Stimulated activated CD8-positive, alpha-beta memory T cell treated with anti-CD3 and anti-CD28 coated beads, Interleukin-12 subunit alpha, Interleukin-12 subunit beta, amount 100 ng/mL, for 24 hours (primary cell): ENCODE results near the gene GDPD5.

Experiments used
- DNase-seq: peaks from one replicate; pipeline ENCODE4 v3.0.0-alpha.2; 2020; ENCODE audit errors: extremely low read depth

GDPD5 gene

DNA sequence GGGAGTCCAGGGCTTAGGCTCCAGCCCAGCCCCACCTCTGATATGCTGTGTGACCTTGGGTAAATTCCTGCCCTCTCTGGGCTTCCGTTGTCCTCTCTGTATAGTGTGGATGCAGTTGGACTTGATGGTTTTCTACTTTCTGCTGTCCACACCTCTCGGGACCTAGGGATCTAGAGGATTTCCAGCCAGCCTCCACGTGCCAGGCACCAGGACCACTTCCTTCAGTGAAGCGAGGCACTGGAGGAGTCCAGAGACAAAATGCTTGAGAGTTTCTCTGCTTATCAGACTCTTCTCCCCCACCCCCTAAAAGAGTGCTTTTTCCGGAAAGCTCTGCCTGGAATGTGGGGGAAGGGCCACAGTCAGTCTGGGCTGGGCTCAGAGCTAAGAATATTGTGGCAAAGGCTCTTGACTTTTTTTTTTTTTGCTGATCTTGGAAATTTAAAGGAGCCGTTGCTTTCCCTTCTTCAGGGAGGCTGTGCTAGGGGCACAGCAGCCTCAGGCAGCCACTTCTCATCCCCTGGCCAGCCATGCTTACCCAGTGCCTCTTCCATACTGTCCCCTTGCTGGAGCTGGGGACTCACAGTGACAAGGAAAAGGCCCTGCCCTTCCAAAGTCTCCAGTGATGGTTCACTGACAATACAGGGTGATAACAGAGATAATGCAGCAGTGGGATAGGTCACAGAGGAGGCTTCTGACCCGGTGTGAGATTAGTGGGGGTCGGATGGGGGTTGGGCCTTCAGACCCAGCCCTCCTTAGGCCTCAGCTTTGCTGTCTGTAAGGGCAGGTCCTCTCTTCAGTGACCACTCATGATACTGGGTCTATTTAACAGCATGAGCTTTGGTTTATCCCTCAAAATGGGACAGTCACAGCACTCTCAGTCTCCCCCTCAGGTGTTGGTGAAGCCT lies 33.5 kb upstream of the GDPD5 start:
- no peak for DNase-seq

DNA sequence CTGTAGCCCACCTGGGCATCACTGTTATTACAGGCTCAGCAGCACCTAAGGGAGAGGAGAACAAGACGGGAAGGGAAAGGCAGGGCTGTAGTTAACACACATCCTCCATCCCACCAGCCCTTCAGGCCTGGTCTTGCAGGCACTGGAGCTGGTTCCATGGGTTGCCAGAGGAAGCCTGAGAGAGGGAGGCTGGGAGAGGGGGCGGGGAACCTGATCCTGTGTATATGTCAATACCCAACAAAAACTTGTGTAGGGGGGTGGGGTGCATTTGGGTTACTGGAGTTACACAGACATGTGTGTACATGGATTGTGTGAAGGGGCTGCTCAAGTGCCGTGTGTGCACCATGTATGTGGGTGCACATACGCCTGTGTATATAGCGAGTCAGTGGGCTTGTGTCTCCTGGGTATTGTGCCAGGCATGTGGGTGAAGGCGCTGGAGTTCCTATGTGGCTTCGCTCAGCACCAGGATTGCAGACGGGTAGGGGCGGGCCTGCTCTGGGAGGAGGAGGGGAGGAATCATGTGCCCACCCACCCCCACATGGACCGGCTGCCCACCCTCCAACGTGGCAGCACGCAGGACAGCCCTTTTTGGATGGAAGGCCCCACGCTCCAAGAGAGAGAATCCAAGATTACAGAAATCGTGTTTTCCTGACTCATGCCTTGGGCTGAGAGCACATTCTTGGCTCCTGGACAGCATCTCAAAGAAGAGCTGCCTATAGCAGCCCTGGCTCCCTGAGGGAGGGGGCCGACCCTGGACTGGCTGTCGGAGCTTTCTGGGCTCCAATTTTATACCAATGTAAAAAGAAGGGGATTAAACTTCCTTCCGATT lies 32.1 kb upstream of the GDPD5 start:
- DNase-seq: no peak

DNA sequence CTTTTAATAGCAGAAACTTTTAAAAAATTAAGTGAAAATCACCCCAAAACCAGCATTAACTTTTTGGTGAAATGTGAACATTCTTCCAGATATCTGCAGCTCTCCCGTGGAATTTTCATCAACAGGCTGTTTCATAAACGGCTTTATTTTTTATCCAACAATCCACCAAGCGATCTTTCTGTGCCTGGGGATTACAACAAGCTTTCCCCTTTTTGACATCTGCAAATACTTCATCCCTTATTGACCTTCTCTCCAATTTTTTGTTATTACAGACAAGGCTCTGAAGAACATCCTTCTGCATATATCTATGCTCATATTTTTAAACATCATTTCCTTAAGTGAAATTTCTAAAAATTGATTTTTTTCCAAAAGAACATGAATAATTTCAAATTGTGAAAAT lies 30.5 kb upstream of the GDPD5 start:
- no peak for DNase-seq

DNA sequence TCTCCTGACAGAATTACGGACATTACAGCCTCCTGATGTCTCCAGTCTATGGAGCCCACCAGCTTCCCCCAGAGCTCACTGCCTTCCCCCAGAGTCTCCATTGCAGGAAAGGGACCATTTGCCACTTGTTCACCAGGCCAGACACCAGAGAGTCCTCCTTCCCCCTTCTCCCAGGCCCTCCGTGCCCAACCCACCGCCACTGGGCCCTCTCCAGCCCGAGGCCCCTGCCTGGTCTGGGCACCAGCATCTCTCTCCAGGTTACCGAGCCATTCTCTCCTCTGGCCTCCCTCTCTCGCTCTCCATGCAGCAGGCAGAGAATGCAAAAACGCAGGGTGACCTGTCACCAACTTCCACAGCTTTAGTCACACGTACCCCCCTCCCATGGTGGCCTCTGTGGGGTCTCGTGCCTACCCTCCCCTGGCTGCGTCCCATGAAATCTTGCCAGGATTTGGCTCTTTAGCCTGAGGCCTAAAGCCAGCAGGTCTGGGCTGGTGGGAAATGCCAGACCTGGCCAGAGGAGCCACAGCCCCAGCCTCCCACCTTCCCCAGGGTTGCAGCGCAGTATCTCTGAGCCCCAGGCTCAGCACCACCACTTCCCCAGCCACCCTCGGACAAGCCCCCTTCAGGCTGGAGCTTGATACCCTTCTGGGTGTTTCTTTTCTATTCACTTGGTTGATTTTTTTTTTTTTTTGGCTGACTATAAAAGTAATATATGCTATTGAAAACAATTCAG lies 29.5 kb upstream of the GDPD5 start:
- DNase-seq: no peak

DNA sequence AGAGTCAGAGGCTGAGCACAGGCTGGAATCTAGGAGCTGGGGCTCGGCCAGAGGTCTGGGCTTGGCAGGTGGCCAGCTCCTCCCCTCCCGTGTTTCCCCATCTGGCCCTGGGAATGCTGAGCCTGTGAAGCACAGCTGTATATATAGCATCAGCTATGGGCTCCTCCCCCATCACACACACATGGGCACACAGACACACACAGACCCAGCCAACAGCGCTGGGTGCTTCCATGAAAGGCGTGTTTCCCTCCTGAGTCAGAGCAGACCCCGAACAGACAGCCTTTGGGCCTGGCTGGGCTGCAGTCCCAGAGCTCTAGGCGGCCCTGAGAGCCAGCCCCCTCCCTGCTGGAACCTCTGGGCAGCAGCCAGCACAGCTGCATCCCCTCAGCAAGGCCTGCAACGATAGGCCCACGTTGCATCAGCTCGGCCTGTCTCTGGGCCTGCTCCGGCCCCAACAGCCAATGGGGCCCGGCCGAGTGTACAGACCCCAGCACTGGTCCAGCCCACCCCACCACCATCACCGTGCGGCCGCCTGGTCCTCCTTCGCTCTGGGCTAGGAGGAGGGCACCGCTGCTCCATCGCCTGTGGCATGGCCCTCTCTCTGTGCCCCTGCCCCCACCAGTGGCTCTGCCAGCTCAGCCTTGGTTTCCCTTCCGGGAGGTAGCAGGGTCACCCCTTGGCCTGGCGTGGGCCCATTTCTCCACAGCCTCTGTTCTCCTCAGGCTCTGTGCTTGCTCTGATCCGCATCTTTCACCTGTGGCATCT lies 28.7 kb upstream of the GDPD5 start:
- no peak for DNase-seq

DNA sequence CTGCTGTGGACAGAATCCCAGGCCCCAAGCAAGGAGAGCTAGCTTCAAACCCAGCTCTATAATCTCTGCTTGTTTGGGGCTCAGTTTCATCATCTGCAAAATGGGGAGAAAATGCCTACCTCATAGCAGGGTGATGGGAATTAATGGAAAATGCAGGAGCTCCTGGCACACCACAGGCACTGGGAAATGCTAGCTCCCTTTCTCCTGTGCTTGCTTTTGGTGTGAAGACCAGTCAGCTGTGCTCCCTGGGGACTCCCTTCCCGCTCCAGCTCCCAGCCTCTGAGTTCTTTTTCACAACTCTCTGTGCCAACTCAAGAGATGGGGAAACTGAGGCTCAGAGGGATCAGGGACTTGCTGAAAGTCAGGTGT lies 28.1 kb upstream of the GDPD5 start:
- DNase-seq: no peak

DNA sequence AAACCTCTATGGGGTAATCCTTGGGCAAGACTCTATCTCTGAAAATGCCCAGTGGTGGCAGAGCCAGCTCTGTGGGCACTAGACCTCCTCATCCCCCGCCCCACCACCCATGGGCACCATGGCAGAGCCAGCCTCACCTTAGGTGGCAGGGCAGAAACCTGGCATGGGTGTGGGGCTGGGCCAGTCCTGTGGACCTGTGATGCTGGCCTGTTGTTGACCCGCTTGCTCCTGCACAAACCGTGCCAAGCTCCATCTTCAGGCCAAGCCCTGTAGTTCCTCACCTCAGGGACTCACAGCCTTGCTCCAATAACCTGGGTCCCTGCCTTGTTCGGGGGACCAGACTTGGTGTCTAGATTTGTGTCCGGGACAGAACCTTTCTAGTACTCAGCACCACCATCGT lies 27.4 kb upstream of the GDPD5 start:
- no peak for DNase-seq

DNA sequence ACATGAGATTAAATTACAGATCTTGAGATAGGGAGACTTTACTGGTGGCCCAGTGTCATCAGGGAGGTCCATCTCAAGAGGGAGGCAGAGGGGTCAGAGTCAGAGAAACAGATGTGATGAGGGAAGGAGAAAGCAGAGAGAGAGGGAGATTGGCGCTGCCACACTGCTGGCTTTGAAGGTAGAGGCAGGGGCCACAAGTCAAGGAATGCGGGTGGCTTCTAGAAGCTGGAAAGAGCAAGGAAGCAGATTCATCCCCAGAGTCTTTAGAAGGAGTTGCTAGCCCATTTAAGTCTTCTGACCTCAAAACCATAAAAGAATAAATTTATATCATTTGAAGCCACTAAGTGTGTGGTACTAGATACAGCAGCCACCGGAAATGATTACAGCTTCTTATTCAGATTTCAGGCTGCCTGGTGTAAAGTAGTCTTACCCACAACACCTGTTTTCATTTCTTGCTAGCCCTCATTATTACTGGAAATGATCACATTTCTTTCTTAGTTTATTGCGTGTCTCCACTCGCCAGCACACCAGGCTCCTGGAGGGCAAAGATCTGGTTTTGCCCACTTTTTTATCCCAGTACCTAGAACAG lies 23.7 kb upstream of the GDPD5 start:
- no peak for DNase-seq

DNA sequence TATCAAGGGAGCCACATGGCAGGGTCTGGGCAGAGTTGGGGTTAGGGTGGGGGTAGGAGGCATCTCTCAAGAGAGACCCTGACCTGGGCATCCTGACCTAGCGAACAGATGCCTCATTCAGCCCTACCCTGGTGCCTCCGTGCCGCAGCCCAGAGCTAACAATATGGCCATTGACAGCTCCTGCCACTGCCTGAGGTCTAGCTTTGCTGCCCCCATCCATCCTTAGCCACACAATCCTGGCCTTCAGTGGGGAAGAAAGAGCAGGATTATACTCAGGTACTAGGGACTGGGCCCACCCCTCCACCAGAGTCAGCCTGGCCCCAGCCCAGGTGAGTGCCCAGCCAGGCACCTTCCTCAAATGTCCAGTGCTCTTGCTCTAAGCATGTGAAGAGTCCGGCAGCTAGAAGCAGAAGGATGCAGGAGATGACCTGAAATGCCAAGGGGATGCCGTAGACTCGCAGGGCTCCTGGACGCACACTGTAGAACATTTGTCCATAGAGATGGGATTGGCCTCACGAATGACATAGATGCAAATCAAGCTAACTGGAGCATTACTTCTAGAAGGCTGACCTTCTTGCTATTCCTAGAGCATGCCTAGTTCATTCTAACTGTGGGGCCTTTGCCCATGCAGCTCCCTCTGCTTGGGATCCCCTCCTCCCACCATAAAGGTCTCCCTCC lies 23.0 kb upstream of the GDPD5 start:
- no peak for DNase-seq

DNA sequence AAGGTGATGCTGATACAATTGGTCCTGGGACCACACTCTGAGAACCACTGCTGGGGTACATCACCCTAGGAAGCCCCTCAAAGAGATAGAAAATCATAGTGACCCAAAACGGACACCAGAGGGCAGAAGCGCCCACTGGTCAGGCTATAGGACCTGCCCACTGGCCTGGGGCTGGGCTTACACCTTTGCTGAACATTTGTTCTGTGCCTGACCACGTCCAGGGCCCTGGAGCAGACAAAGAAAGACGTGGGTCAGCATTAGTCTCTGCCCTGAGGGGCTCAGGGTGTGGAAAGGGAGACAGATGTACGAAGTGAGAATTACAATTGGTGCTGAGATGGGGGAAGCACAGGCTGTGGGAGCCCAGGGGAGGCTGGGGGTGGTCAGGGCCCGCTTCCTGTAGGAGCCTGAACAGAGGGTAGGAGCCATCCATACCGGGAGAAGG lies 21.9 kb upstream of the GDPD5 start:
- DNase-seq: no peak

DNA sequence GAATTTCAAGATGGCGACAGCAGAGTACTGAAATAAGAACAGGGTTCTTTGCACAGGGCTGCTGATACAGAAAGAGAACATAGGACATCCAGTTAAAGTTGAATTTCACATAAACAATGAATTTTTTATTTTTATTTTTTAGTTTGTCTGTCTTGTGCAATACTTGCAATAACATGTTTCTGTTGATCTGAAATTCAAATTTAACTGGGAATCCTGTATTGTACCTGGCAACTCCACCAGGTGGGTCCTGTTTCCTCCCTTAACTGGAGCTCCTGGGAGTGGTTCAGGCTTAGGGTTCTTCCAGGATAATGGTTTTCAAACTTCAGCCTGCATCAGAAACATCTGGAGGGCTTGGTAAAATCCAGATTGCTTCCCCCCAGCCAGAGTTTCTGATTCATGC lies 21.4 kb upstream of the GDPD5 start:
- DNase-seq: no peak

DNA sequence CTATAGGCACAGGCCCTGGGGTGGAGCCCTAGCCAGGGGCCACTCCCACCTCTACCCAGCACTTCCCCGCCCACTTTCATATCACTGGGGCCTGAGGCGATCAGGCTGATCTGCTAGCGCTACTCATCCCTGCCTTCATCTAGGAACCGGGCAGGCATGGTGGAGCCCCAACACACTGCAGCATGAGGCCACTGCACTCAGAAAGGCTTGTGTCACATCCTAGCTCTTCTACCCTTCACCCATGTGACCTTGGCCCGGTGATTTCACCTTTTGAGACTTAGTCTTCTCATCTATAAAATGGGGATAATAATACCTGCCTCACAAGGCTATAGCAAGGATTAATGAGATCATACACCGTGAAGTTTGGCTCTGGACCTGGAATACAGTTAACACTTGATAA lies 18.1 kb upstream of the GDPD5 start:
- no peak for DNase-seq

DNA sequence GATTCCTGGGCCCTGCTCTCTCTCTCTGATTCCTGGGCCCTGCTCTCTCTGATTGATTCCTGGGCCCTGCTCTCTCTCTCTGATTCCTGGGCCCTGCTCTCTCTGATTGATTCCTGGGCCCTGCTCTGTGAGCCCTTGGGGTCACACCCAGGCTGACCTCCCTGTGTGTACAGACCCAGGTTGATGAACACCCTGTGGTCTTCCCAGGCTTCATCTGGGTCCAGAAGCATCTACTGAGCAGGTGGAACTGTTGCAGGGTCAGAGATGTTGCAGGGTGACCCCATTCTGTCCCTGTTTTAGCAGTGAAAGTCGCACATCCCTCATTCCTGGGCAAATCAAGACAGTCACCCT lies 16.3 kb upstream of the GDPD5 start:
- DNase-seq: no peak

DNA sequence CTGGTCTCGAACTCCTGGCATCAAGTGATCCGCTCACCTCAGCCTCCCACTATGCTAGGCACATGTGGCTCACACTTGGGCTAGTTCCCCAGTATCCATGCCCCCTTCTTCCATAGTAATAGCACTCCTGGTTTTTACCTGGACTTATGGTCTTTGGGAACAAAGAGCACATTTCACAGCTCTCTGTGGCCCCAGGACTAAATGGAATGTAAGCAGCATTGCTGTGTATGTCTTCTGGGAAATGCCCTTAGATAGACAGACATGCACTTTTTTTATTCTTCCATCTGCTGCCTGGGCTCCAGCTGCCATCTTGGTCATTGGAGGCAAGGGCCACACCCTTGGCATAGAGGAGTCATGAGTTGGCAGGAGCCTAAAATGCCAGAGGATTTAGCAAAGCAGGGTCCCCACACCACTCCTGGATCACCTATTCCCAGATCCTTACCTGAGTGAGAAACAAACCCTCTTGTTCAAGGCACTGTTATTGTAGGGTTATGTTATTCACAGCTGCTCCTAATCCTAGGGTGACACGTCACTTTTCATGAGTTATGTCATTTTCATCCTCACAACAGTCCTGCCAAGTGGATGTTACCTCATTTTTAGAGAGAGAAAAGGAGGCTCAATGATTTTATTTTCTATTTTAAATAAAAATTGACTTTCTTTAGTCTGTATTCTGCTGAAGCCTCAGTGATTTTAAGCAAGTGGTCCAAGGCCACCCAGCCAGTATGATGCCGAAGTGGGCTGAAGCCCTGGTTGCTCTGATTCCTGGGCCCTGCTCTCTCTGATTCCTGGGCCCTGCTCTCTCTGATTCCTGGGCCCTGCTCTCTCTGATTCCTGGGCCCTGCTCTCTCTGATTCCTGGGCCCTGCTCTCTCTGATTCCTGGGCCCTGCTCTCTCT lies 15.7 kb upstream of the GDPD5 start:
- DNase-seq: no peak

DNA sequence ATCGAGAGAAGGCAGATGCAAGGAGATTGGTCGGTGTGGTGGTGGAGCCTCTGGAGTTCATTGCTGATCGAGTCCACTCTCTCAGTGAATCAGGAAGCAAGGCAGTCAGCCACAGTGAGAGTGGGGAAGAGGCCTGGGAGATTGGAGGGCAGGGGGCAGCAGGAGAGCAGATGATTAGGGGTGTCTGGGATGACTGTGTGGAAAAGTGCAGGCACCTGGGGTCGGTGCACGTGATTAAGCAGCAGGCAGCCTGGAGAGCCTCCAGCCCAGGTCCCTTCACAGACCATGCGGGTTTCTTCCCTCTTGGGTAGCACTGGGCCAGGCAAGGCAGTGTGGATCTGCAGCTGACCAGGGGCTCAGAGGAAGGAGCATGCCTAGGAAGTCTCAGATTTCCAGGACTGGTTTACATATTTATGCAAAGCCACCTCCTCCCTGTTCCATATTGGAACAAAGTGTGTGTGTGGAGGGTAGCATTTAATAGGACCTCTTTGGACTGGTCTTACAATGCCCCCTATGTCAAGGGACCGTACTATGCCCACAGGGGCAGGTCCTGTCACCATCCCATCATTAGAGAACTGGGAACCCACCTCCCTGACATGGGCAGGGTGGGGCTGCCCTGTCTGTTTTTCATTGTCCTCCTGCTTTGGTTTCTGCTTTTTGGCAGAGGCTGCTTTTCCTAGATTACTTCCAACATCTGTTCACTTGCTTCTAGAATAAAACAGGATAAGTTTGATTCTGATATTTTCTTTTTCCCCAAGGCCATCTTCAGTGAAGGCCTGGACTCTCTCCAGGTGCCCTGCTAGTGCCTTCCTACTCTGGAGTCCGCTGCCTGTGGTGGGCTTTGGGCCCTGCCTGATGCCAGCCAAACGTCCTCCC lies 14.0 kb upstream of the GDPD5 start:
- DNase-seq: no peak

DNA sequence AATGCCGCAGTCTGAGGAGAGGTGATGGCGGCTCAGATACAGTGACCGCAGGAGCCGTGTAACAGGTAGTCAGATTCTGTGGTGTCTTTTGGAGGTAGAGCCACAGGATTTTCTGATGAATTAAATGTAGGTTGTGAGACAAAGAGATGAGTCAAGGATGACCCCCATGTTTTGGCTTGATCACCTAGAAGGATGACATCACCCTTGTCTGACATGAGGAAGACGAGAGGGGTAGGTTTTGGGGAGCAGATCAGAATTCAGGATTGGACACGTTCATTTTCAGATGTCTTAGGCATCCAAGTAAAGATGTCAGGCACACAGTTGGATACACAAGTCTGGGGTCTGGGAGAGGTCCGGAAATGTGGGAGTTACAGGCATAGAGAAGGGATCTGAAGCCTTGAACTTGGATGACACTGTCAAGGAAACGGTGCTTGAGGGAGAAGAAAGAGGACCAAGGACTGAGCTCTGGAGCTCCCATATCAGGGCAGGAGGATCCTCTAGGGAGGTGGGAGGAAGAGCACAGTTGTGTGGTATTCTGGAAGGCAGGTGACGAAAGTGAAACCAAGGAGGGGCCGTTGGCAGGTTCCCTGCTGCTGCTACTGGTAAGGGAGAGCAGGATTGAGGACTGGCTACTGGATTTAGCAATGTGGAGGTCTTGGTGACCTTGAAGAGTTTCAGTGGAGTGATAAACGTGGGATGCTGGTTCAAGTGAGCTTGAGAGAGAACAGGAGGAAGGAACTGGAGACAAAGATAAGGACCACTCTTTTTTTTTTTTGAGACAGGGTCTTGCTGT lies 12.6 kb upstream of the GDPD5 start:
- DNase-seq: no peak

DNA sequence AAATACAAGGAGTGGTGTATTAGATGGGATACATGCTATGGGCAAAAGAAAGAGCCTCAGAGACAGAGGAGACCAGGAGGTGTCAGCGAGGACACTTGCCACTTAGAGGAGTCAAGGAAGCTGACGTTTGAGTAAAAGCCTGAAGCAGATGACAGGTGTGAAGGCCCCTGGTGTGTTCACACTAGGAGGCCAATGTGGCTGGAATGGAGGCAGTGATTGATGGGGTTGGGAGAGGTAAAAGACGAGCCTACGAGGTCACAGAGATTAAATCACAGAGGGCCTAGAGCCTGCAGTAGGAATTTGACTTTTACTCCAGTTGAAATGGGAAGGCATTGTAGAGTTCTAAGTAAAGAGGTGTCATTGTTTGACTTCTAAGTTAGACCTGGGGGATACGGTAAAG lies 12.0 kb upstream of the GDPD5 start:
- DNase-seq: no peak
